ENCODE data around the gene KYAT1.

GRCh38 chr9:128928624-128929023 lies 46.9 kb upstream of the KYAT1 start:
- no peak for TF ChIP-seq FOXK1 (CRISPR knock-in tag; IDR thresholded peaks at IDR 0.05)
- no peak for TF ChIP-seq SP1 (CRISPR knock-in tag; conservative IDR thresholded peaks at IDR 0.05)
- no peak for TF ChIP-seq ATF1 (CRISPR knock-in tag; IDR thresholded peaks at IDR 0.05)
- TF ChIP-seq USF2 (CRISPR knock-in tag; IDR thresholded peaks at IDR 0.05) = no peak
- TF ChIP-seq RELA (CRISPR knock-in tag; IDR thresholded peaks at IDR 0.05; ENCODE audit: borderline replicate concordance) = no peak
